Measurements from ENCODE around the gene CENPX.

The CENPX gene

GRCh38 chr17:82055023-82055964 is 32.6 kb upstream of the CENPX start:
- DNase-seq (ENCODE audit: low read depth in 2 of 2) = no peak

GRCh38 chr17:82054351-82055022 is 31.8 kb upstream of the CENPX start:
- no peak for DNase-seq (ENCODE audit: low read depth in 2 of 2)

GRCh38 chr17:82053556-82054263 is 31.0 kb upstream of the CENPX start:
- DNase-seq (ENCODE audit: low read depth in 2 of 2) = no peak

GRCh38 chr17:82053130-82053529 is 30.5 kb upstream of the CENPX start:
- DNase-seq (ENCODE audit: low read depth in 2 of 2) = no peak

GRCh38 chr17:82052638-82053059 is 30.0 kb upstream of the CENPX start:
- DNase-seq (ENCODE audit: low read depth in 2 of 2) = no peak

GRCh38 chr17:82051776-82052637 is 29.3 kb upstream of the CENPX start, which contains the start of the genes GPS1 and RFNG:
Gene GPS1, plus strand, starts transcription at chr17:82051898. Its CDS starts 34 bp downstream, at chr17:82051932.
Gene RFNG, minus strand, starts transcription at chr17:82051811. Its CDS starts 45 bp downstream, at chr17:82051766.
- DNase-seq (ENCODE audit: low read depth in 2 of 2) = peak; percentile 68 to 80

GRCh38 chr17:82050761-82051641 is 28.3 kb upstream of the CENPX start:
- DNase-seq (ENCODE audit: low read depth in 2 of 2) = no peak

GRCh38 chr17:82050152-82050760 is 27.6 kb upstream of the CENPX start:
- DNase-seq (ENCODE audit: low read depth in 2 of 2) = no peak

GRCh38 chr17:82049521-82049971 is 26.9 kb upstream of the CENPX start:
- no peak for DNase-seq (ENCODE audit: low read depth in 2 of 2)

GRCh38 chr17:82049106-82049505 is 26.4 kb upstream of the CENPX start:
- DNase-seq (ENCODE audit: low read depth in 2 of 2) = no peak

- DNase-seq (ENCODE audit: low read depth in 2 of 2) = no peak
Measured at GRCh38 chr17:82048571-82048971, 25.9 kb upstream of the CENPX start.

GRCh38 chr17:82047914-82048570 is 25.4 kb upstream of the CENPX start:
- DNase-seq (ENCODE audit: low read depth in 2 of 2) = no peak

GRCh38 chr17:82047379-82047778 is 24.7 kb upstream of the CENPX start:
- DNase-seq (ENCODE audit: low read depth in 2 of 2) = no peak

- DNase-seq (ENCODE audit: low read depth in 2 of 2) = no peak
Measured at GRCh38 chr17:82046903-82047302, 24.2 kb upstream of the CENPX start.

- DNase-seq (ENCODE audit: low read depth in 2 of 2) = no peak
Measured at GRCh38 chr17:82045936-82046484, 23.3 kb upstream of the CENPX start.

- DNase-seq (ENCODE audit: low read depth in 2 of 2) = no peak
Measured at GRCh38 chr17:82043507-82043906, 20.8 kb upstream of the CENPX start.

- no peak for DNase-seq (ENCODE audit: low read depth in 2 of 2)
Measured at GRCh38 chr17:82042649-82043048, 20.0 kb upstream of the CENPX start.

GRCh38 chr17:82041144-82041814 is 18.6 kb upstream of the CENPX start:
- DNase-seq (ENCODE audit: low read depth in 2 of 2) = no peak

Data from stimulated activated CD4-positive, alpha-beta T cell treated with anti-CD3 and anti-CD28 coated beads, Interleukin-12 subunit alpha, Interleukin-12 subunit beta, amount 100 ng/mL, for 24 hours (primary cell).